HG03558 (cell line): ENCODE results near the gene ASIP.
"Not testable (repeated sequence)": the region's sequence is repeated elsewhere in the genome, so short reads cannot be mapped to it uniquely, and the experiment has no call there.

Experiments used
- ATAC-seq: cut with Tn5 transposase; IDR thresholded peaks from one replicate; pipeline ENCODE4 v1.9.1; 2021; ENCODE audit warnings: moderate number of reproducible peaks; ENCODE audit not compliant: unreplicated experiment; ENCODE audit errors: extremely low read depth

ASIP gene

GRCh38 chr20:34282041-34282440, 40.8 kb downstream of the ASIP start:
- no peak for ATAC-seq

- no peak for ATAC-seq
Measured at GRCh38 chr20:34283844-34284243, 42.6 kb downstream of the ASIP start.

- no peak for ATAC-seq
Measured at GRCh38 chr20:34285450-34285849, 44.2 kb downstream of the ASIP start.

- ATAC-seq: not testable (repeated sequence)
Measured at GRCh38 chr20:34287500-34287899, 46.3 kb downstream of the ASIP start.

- no peak for ATAC-seq
Measured at GRCh38 chr20:34290471-34290870, 49.2 kb downstream of the ASIP start.

- ATAC-seq: no peak
Measured at GRCh38 chr20:34292496-34292895, 51.3 kb downstream of the ASIP start.

GRCh38 chr20:34293119-34293518, 51.9 kb downstream of the ASIP start:
- ATAC-seq: no peak

- no peak for ATAC-seq
Measured at GRCh38 chr20:34293589-34293988, 52.4 kb downstream of the ASIP start.

- no peak for ATAC-seq
Measured at GRCh38 chr20:34294563-34294962, 53.3 kb downstream of the ASIP start.

GRCh38 chr20:34295284-34295683, 54.1 kb downstream of the ASIP start:
- no peak for ATAC-seq

- ATAC-seq: no peak
Measured at GRCh38 chr20:34296468-34296867, 55.2 kb downstream of the ASIP start.

- ATAC-seq: not testable (repeated sequence)
Measured at GRCh38 chr20:34298294-34298784, 57.1 kb downstream of the ASIP start.

GRCh38 chr20:34299556-34300255, 58.5 kb downstream of the ASIP start:
- no peak for ATAC-seq

GRCh38 chr20:34300256-34300806, 59.1 kb downstream of the ASIP start:
- ATAC-seq: no peak

- ATAC-seq: no peak
Measured at GRCh38 chr20:34300809-34301586, 59.8 kb downstream of the ASIP start.

- ATAC-seq: no peak
Measured at GRCh38 chr20:34301587-34302311, 60.5 kb downstream of the ASIP start.

GRCh38 chr20:34302312-34302722, 61.1 kb downstream of the ASIP start:
- ATAC-seq: no peak

GRCh38 chr20:34302723-34303533, 61.7 kb downstream of the ASIP start, which contains the start of gene AHCY:
Gene AHCY, minus strand, starts transcription at chr20:34303355. Its CDS starts 85 bp downstream, at chr20:34303270.
- ATAC-seq: peak; percentile 63

- no peak for ATAC-seq
Measured at GRCh38 chr20:34305333-34306230, 64.4 kb downstream of the ASIP start.
